Transverse colon (tissue), 4 donors: ENCODE data around the gene ETNPPL.

Source experiments
- CTCF ChIP-seq, 5 experiments: fragments of 200-600 bp in 3 of 5; fragments of 450-650 bp in 2 of 5; sonication (generic) in 3 of 5; IDR thresholded peaks; 1 replicate in 2 of 5; 2 replicates in 3 of 5; pipeline ENCODE4 v1.5.1; 2016 to 2017; ENCODE audit warnings: antibody characterized with exemption in 5 of 5, inconsistent platforms in 3 of 5, mild to moderate bottlenecking in 2 of 5, moderate library complexity in 1 of 5
- POLR2AphosphoS5 ChIP-seq, 3 donors: sonication (generic); formaldehyde crosslinking; IDR thresholded peaks; one replicate each; pipeline ENCODE4 v1.6.1; 2016; ENCODE audit warnings: antibody characterized with exemption in 3 of 3

DNA sequence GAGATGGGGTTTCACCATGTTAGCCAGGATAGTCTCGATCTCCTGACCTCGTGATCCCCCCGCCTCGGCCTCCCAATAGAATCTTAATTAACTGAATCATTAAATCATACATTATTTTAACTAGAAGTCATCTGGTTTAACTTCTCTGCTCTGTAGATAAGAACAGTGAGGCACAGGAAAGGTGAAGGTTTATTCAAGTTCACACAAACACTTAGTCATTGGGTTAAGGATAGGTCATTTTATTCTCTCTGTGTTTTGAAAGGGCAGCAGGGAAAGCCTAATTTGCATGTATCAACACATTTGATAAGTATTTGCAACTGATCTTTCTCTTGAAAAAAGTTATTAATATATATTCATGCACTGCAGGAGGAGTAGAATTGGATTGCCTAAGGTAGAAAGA lies 1.1 kb upstream of the ETNPPL start:
- TF ChIP-seq POLR2AphosphoS5 (IDR thresholded peaks at IDR 0.05) (no peak), CTCF (IDR thresholded peaks at IDR 0.05) (no peak)
